HG03097 (cell line): Measurements from ENCODE around the gene SLC1A7.

Experiments
- ATAC-seq: cut with Tn5 transposase; IDR thresholded peaks from one replicate; pipeline ENCODE4 v1.9.1; 2021; ENCODE audit not compliant: unreplicated experiment, low FRiP score

Gene SLC1A7

GRCh38 chr1:53162621-53163020 is 20.2 kb upstream of the SLC1A7 start:
- no peak for ATAC-seq

- ATAC-seq, result no peak
Measured at GRCh38 chr1:53160924-53161378, 18.5 kb upstream of the SLC1A7 start.

GRCh38 chr1:53158900-53159299 is 16.5 kb upstream of the SLC1A7 start:
- ATAC-seq, result no peak

- ATAC-seq, result no peak
Measured at GRCh38 chr1:53156783-53157182, 14.3 kb upstream of the SLC1A7 start.

GRCh38 chr1:53155945-53156344 is 13.5 kb upstream of the SLC1A7 start:
- no peak for ATAC-seq

GRCh38 chr1:53155534-53155933 is 13.1 kb upstream of the SLC1A7 start:
- no peak for ATAC-seq

- no peak for ATAC-seq
Measured at GRCh38 chr1:53154859-53155438, 12.5 kb upstream of the SLC1A7 start.

GRCh38 chr1:53153752-53154151 is 11.3 kb upstream of the SLC1A7 start:
- no peak for ATAC-seq

GRCh38 chr1:53148123-53148522 is 5.7 kb upstream of the SLC1A7 start:
- no peak for ATAC-seq

- ATAC-seq, result no peak
Measured at GRCh38 chr1:53147174-53147573, 4.7 kb upstream of the SLC1A7 start.

GRCh38 chr1:53145942-53146708 is 3.7 kb upstream of the SLC1A7 start:
- no peak for ATAC-seq

- ATAC-seq, result no peak
Measured at GRCh38 chr1:53145619-53145941, 3.1 kb upstream of the SLC1A7 start.

GRCh38 chr1:53145051-53145600 is 2.7 kb upstream of the SLC1A7 start:
- ATAC-seq, result no peak

GRCh38 chr1:53144201-53144600 is 1.8 kb upstream of the SLC1A7 start:
- no peak for ATAC-seq

GRCh38 chr1:53143527-53143926 is 1.1 kb upstream of the SLC1A7 start:
- ATAC-seq, result no peak

- no peak for ATAC-seq
Measured at GRCh38 chr1:53141487-53142055, 867 bp downstream of the SLC1A7 start.

GRCh38 chr1:53140451-53140850 is 2.0 kb downstream of the SLC1A7 start:
- ATAC-seq, result no peak

GRCh38 chr1:53139951-53140361 is 2.5 kb downstream of the SLC1A7 start:
- ATAC-seq, result no peak

GRCh38 chr1:53138991-53139884 is 3.2 kb downstream of the SLC1A7 start:
- no peak for ATAC-seq

GRCh38 chr1:53137729-53138128 is 4.7 kb downstream of the SLC1A7 start:
- no peak for ATAC-seq

- no peak for ATAC-seq
Measured at GRCh38 chr1:53135735-53136114, 6.7 kb downstream of the SLC1A7 start.
